LNCAP (cell line): Measurements from ENCODE around the gene THBD.

Source experiments
- TF ChIP-seq, protein P1 (sequence below): fragments of 450-650 bp; IDR thresholded peaks from 2 replicates; pipeline ENCODE4 v1.5.1; 2017; ENCODE audit warnings: mild to moderate bottlenecking

The THBD gene

GRCh38 chr20:23031346-23031745 lies 18.1 kb downstream of the THBD start:
- TF ChIP-seq, protein P1, sequence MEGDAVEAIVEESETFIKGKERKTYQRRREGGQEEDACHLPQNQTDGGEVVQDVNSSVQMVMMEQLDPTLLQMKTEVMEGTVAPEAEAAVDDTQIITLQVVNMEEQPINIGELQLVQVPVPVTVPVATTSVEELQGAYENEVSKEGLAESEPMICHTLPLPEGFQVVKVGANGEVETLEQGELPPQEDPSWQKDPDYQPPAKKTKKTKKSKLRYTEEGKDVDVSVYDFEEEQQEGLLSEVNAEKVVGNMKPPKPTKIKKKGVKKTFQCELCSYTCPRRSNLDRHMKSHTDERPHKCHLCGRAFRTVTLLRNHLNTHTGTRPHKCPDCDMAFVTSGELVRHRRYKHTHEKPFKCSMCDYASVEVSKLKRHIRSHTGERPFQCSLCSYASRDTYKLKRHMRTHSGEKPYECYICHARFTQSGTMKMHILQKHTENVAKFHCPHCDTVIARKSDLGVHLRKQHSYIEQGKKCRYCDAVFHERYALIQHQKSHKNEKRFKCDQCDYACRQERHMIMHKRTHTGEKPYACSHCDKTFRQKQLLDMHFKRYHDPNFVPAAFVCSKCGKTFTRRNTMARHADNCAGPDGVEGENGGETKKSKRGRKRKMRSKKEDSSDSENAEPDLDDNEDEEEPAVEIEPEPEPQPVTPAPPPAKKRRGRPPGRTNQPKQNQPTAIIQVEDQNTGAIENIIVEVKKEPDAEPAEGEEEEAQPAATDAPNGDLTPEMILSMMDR = no peak

DNA sequence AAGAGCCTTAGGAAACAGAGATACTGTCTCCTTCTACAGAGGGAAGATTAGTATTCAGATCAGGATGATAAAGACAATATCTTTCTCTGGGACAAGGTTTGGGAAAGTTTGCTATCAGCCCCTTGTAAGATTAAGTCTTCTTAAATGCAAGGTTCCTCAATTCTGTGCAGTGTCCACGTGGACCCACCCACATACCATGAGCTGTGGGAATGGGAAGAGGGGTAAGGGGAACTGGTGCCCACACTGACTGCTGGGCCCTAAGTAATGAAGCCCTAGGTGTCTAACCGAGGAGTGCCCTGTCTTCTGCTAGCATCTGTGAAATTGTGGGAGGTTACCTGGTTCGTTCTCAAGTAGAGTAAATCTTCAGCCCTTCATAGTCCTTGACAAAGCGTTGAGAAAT lies 20.1 kb downstream of the THBD start:
- TF ChIP-seq, protein P1 = no peak

GRCh38 chr20:23028392-23028791 lies 21.1 kb downstream of the THBD start:
- TF ChIP-seq, protein P1 = no peak

DNA sequence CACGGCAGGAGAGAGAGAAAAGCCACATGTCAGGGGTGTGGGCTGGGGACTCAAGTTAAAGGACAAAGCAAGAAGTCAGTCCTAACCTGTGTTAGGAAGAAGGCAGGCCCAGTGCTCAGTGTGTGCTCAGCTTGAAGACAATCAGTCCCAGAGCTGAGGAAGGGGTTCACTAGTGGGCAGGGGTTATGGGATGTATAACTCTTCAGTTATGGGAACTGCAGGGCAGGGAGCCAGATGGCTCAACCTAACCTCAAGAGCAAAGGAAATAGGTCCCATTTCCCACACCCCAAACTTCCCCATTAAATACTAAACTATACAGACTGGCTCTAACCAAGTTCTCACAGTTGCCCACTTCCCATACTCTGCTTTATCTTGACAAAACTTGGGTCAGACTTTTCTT lies 21.8 kb downstream of the THBD start:
- TF ChIP-seq, protein P1 = no peak

DNA sequence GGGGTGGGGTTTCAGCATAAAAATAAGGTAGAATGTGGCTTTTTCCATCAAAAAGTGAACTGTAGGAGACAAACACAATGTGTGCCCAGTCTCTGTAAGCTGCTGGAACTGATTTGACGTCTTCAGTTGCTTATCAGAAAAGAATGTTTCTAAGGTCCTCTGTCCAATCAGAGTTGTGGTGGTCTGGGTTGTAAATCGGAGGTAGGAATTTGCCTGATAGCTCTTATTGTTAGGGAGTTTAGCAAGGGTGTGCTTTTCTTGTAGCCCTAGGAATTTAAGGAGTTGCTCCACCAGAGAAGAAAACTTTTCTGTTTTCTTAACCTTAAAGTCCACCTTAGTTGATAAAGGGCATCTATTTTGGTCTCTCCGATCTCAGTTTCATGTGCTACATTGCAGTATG lies 24.8 kb downstream of the THBD start:
- TF ChIP-seq, protein P1 = no peak

GRCh38 chr20:23023621-23024177 lies 25.8 kb downstream of the THBD start:
- TF ChIP-seq, protein P1 = no peak

GRCh38 chr20:23022849-23023248 lies 26.6 kb downstream of the THBD start:
- TF ChIP-seq, protein P1 = no peak

DNA sequence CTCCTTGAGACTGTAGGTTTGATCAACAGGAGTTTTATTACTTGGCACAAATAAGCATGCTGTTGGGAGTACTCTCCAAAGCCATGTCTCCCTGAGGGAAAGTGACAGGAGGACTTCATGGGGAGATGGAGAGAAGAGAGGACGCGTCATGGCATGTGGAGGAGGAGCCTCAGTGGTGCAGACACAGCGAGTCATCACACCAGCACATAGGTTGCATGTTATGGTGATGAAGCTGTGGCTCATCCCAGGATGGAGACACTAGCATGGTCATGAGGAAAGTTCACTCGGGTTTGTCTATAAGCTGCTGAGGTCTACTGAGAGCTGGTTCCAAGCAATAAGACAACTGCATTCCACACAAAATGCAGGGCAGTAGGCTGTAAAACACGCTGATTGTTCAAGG lies 27.5 kb downstream of the THBD start:
- TF ChIP-seq, protein P1 = no peak
